Activated CD8-positive, alpha-beta memory T cell treated with anti-CD3 and anti-CD28 coated beads, Interleukin-2, amount 10 ng/mL, durations not matched to agents 7 days and 5 days (primary cell): ENCODE measurements around the gene BAZ2B. TPM values are rescaled to one million over a fixed set of nuclear protein-coding genes. Genes with fewer than 3 reads are reported as not detected.
"Not testable (repeated sequence)": the region's sequence is repeated elsewhere in the genome, so short reads cannot be mapped to it uniquely, and the experiment has no call there.

Experiments used
- ATAC-seq: fragments of 150-1000 bp; cut with Tn5 transposase; one replicate; pipeline ENCODE4 v1.10.0; 2021; ENCODE audit warnings: moderate library complexity
- CTCF ChIA-PET: fragments of 350-600 bp; sonication (Branson Sonifier 250); formaldehyde crosslinking; loops from one replicate; lab custom pipeline; 2021; ENCODE audit warnings: antibody characterized with exemption; lab: Charles Lee
- DNase-seq: peaks from one replicate; pipeline ENCODE4 v3.0.0-alpha.2; 2020
- H3K27ac Mint-ChIP-seq: one replicate; pipeline ENCODE4 v1.8.0; 2021; ENCODE audit warnings: mild to moderate bottlenecking, mixed read lengths
- H3K27me3 Mint-ChIP-seq: one replicate; pipeline ENCODE4 v1.8.0; 2021; ENCODE audit warnings: mixed read lengths
- H3K36me3 Mint-ChIP-seq: one replicate; pipeline ENCODE4 v1.8.0; 2021; ENCODE audit warnings: mild to moderate bottlenecking, mixed read lengths
- H3K4me1 Mint-ChIP-seq: one replicate; pipeline ENCODE4 v1.8.0; 2021; ENCODE audit warnings: mixed read lengths
- H3K4me3 Mint-ChIP-seq: one replicate; pipeline ENCODE4 v1.8.0; 2021; ENCODE audit warnings: mild to moderate bottlenecking, moderate library complexity, mixed read lengths
- H3K9me3 Mint-ChIP-seq: one replicate; pipeline ENCODE4 v1.8.0; 2022; ENCODE audit warnings: low read depth, mixed read lengths
- total RNA-seq, 2 experiments: library from RNA; stranded (reverse); gene quantifications; one replicate each; pipeline ENCODE4 v1.2.3, GENCODE V29; 2021

Gene BAZ2B
- total RNA-seq, 2 experiments from 2014 or later, result 10.3 to 15.6 TPM

DNA sequence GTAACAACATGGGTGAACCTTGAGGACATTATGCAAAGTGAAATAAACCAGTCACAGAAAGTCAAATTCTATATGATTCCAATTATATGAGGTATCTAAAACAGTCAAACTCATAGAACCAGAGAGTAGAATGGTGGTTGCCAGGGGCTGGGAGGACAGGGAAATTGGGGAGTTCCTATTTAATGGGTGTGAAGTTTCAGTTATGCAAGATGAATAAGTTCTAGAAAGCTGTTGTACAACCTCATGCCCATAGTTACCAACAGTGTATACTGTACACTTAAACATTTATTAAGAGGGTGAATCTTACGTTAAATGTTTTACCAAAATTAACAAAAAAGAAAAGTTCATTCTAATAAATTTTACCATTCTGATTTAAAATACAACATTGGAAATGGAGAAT, 237.2 kb downstream of the BAZ2B start:
- DNase-seq (no peak), ATAC-seq (no peak)
- H3K4me1 Mint-ChIP-seq, result no peaks in the 10 kb centered on the region
- H3K27ac Mint-ChIP-seq, result no peak overlapping the region
- no peaks in the 10 kb centered on the region for H3K9me3 Mint-ChIP-seq
- CTCF ChIA-PET, result no interaction called here
- H3K27me3 Mint-ChIP-seq, result no peaks in the 10 kb centered on the region
- H3K4me3 Mint-ChIP-seq, result no peak overlapping the region
- peaks cover 2% of the 10 kb centered on the region for H3K36me3 Mint-ChIP-seq

DNA sequence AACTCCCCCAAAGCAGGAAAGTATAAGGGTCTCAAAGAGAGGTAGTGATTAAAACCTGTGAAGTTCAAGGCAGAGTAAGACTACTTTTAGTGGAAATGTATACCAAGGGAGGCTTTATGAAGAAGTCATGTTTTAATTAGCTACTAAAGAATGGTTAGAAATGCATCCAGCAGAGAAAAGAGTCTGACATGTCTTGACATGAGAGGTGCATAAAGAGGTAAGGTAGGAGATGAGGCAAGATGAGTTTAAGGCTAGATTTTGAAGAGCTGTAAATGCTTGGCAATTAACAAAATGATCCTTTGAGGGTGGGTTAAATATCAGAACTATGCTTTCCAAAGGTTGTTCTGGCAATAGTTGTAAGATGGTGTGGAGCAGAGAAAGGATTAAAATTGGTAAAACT, 241.1 kb downstream of the BAZ2B start:
- no peaks in the 10 kb centered on the region for H3K4me1 Mint-ChIP-seq
- no peaks in the 10 kb centered on the region for H3K27me3 Mint-ChIP-seq
- CTCF ChIA-PET, result interaction anchor here (0.7 kb wide), 1 partner anchor 1685 kb away, joined by 3 read pairs; no protein-coding TSS in a partner anchor

DNA sequence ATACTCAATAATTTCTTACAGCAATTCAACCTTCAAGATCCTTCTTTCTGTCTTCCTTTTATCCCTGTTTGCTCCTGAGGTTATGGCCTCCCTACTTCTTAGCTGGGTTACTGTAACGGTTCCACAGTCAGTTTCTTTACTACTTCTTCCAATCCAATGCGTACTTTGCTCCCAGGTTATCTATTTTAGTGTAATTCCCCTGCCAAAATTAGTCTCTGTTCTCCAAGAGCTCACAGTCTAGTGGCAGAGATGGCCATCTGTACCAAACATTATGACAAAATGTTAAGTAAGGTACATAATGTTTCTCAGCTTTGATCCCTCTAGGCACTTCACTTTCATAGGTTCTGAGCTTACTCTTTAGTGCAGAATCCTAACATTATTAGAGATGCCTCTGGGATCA, 244.8 kb downstream of the BAZ2B start:
- no peak overlapping the region for H3K27ac Mint-ChIP-seq
- DNase-seq (no peak), ATAC-seq (no peak)
- H3K36me3 Mint-ChIP-seq, result peaks cover 9% of the 10 kb centered on the region
- no peak overlapping the region for H3K4me3 Mint-ChIP-seq
- no peaks in the 10 kb centered on the region for H3K27me3 Mint-ChIP-seq
- CTCF ChIA-PET, result no interaction called here
- no peaks in the 10 kb centered on the region for H3K9me3 Mint-ChIP-seq
- no peaks in the 10 kb centered on the region for H3K4me1 Mint-ChIP-seq

More for the DNA sequence above, 241.1 kb downstream of the BAZ2B start:
- DNase-seq, result no peak
- Mint-ChIP-seq H3K4me3 (no peak overlapping the region), H3K9me3 (no peaks in the 10 kb centered on the region), H3K27ac (no peak overlapping the region), H3K36me3 (peaks cover 10% of the 10 kb centered on the region)
- no peak for ATAC-seq

DNA sequence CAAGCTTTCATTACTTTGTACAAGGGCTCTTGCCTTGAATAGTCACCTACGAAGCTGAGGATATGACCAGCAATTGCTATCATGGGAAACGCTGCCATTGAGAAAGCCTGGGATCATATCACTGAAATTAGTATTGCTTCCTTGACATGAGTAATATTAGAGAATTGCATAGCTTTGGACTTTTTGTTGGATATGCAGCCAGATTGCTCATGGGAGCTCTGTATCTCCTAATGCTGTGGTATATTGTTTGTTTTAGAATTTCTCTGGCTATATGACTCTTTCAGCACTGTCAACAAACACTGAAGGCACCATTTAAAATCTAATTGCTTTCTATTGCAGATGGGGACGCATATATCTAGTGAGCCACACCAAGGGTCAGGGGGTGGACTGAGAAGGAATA, 249.8 kb downstream of the BAZ2B start:
- H3K9me3 Mint-ChIP-seq, result no peaks in the 10 kb centered on the region
- ATAC-seq, result no peak
- H3K36me3 Mint-ChIP-seq, result peaks cover 5% of the 10 kb centered on the region
- no peaks in the 10 kb centered on the region for H3K27me3 Mint-ChIP-seq
- CTCF ChIA-PET, result no interaction called here
- no peak overlapping the region for H3K27ac Mint-ChIP-seq
- H3K4me3 Mint-ChIP-seq, result no peak overlapping the region
- DNase-seq, result no peak
- no peaks in the 10 kb centered on the region for H3K4me1 Mint-ChIP-seq

DNA sequence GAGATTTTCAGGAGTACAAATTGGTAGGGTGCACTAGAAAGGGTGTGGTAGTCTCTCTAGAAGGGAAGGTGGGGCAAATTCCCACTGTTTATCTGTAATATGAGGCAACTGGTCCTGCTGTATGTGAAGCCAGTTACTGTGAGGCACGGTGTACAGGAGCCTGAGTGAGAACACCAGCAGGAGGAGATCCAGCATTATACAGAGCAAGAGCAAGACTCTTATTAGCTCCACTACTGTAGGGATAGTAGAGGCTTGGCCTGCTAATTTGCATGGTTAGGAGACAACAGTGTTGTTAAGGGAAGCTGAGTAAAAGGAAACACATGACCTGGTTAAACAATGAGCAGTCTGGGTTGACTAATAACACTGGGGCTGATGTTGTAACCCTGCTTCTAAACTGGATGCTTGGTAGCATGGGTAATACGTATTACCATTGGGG, 253.5 kb downstream of the BAZ2B start:
- CTCF ChIA-PET, result no interaction called here
- Mint-ChIP-seq H3K27me3 (no peaks in the 10 kb centered on the region), H3K27ac (no peak overlapping the region), H3K4me1 (no peaks in the 10 kb centered on the region), H3K9me3 (no peaks in the 10 kb centered on the region), H3K4me3 (no peak overlapping the region), H3K36me3 (peaks cover 8% of the 10 kb centered on the region)
- ATAC-seq, result no peak
- no peak for DNase-seq

DNA sequence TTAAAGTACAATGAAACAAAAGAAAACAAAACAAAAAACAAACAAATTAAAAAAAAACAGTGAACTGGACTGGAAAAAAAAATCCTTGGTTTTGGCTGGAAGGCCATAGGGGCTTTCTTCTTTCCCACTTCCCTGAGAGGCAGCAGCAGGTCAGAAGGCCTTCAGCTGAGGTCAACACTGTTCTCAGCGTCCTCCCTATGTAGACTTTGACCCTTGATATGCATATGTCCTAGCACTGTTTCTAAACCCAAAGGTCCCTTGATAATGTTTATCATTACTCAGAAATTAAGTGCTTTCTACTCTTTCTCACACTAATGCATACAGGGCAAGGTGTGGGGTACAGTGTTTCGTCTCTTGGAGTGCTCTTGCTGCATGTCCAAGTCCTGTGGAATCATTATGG, 254.3 kb downstream of the BAZ2B start:
- no peak overlapping the region for H3K4me3 Mint-ChIP-seq
- CTCF ChIA-PET, result no interaction called here
- no peaks in the 10 kb centered on the region for H3K4me1 Mint-ChIP-seq
- ATAC-seq (no peak), DNase-seq (no peak)
- peaks cover 9% of the 10 kb centered on the region for H3K36me3 Mint-ChIP-seq
- no peaks in the 10 kb centered on the region for H3K27me3 Mint-ChIP-seq
- no peaks in the 10 kb centered on the region for H3K9me3 Mint-ChIP-seq
- no peak overlapping the region for H3K27ac Mint-ChIP-seq

DNA sequence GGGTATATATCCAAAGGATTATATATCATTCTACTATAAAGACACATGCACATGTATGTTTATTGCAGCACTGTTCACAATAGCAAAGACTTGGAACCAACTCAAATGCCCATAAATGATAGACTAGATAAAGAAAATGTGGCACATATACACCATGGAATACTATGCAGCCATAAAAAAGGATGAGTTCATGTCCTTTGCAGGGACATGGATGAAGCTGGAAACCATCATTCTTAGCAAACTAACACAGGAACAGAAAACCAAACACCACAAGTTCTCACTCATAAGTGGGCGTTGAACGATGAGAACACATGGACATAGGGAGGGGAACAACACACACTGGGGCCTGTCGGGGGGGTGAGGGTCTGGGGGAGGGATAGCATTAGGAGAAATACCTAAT, 254.7 kb downstream of the BAZ2B start:
- not testable (repeated sequence) for H3K4me3 Mint-ChIP-seq, H3K36me3 Mint-ChIP-seq, ATAC-seq

DNA sequence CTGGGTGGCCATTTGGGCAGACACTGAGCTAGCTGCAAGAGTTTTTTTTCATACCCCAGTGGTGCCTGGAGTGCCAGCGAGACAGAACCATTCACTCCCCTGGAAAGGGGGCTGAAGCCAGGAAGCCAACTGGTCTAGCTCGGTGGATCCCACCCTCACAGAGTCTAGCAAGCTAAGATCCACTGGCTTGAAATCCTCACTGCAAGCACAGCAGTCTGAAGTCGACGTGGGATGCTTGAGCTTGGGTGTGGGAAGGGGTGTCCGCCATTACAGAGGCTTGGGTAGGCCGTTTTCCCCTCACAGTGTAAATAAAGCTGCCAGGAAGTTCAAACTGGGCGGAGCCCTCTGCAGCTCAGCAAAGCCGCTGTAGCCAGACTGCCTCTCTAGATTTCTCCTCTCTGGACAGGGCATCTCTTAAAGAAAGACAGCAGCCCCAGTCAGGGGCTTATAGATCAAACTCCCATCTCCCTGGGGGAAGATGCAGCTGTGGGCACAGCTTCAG, 260.2 kb downstream of the BAZ2B start:
- DNase-seq, result no peak
- Mint-ChIP-seq H3K36me3 (peaks cover 6% of the 10 kb centered on the region), H3K27ac (no peak overlapping the region), H3K4me3 (no peak overlapping the region), H3K9me3 (no peaks in the 10 kb centered on the region), H3K27me3 (no peaks in the 10 kb centered on the region), H3K4me1 (no peaks in the 10 kb centered on the region)
- CTCF ChIA-PET, result no interaction called here
- ATAC-seq, result no peak

More for the DNA sequence above, 254.7 kb downstream of the BAZ2B start:
- H3K9me3 Mint-ChIP-seq, DNase-seq, H3K27me3 Mint-ChIP-seq, CTCF ChIA-PET, H3K27ac Mint-ChIP-seq, H3K4me1 Mint-ChIP-seq: not testable (repeated sequence)

DNA sequence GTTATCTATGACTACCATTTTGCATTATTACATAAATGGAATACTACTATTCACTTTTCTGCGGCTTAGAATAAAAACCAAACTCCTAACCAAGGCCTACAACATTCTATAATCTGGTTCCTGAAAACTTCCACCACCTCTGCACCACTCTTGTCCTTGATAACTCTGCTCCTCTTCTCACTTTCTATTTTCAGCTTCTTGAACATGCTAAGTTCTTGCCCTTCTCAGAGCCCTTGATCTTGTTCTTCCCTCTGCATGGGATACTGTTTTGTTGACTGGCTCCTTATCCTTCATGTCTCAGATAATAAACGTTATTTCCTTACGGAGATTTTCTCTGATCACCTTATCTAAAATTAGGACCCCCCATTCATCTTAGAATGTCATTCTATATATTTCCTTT, 264.4 kb downstream of the BAZ2B start:
- DNase-seq (no peak), ATAC-seq (no peak)
- Mint-ChIP-seq H3K27ac (no peak overlapping the region), H3K36me3 (no peaks in the 10 kb centered on the region), H3K27me3 (no peaks in the 10 kb centered on the region), H3K4me3 (no peak overlapping the region), H3K4me1 (no peaks in the 10 kb centered on the region), H3K9me3 (no peaks in the 10 kb centered on the region)
- CTCF ChIA-PET, result no interaction called here

DNA sequence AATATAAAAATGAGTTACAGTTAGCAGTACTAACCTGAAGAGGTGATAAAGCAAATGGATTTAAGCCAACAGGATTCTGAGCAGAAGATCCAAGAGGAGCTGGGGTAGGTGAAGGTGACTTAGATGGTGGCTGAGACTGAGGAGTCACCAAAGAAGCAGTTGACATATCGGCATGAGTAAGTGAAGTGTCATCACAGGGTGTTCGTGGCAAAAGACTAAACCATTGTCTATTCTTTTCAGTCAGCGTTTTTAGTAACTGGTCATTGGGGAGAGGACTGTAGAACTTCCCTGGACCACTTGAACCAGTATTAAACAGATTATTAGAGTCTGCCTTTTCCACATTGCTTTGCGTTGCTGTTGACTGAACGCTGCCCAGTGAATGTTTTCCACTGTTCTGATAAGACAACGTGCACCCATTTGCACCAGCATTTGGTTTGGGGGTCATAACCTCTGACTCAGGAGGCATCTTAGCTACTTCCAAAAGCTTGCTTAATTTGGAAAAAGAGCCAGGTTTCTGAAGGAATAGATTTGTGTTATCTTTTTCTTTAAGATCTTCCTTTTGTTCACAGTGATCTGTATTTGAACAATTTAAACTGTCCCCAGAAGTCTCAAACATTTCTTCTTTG, 266.6 kb downstream of the BAZ2B start:
- CTCF ChIA-PET, result no interaction called here
- ATAC-seq, result no peak
- no peak overlapping the region for H3K27ac Mint-ChIP-seq
- DNase-seq, result no peak
- H3K9me3 Mint-ChIP-seq, result no peaks in the 10 kb centered on the region
- no peaks in the 10 kb centered on the region for H3K4me1 Mint-ChIP-seq
- H3K4me3 Mint-ChIP-seq, result no peak overlapping the region
- no peaks in the 10 kb centered on the region for H3K36me3 Mint-ChIP-seq
- no peaks in the 10 kb centered on the region for H3K27me3 Mint-ChIP-seq

DNA sequence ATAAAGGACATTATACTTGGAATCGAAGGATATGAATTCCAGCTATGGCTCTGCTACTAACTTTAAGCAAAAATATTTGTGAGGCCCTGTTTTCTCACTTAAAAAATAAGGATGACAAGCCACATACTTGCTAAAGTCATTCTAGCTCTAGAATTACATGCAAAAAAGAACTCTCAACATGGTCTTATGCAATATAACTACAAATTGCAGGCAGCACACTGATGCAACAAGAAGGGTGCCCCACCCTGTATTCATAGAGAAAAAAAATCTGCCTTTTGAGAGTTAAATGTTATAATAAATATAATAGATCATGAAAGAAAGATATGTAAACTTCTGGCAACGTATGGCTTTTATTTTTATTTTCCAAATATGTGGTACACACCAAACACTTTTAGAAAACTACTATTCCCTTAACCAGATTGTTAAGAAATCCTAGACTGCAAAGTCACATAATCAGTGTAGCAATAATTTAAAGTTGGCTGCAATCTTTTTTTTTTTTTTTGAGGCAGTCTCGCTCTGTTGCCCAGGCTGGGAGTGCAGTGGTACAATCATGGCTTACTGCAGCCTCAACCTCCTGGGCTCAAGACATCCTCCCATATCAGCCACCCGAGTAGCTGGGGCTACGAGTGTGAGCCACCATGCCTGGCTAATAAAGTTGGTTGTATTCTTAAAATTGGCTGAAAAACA, 289.6 kb downstream of the BAZ2B start:
- no peaks in the 10 kb centered on the region for H3K27me3 Mint-ChIP-seq
- no peaks in the 10 kb centered on the region for H3K4me1 Mint-ChIP-seq
- no peak overlapping the region for H3K4me3 Mint-ChIP-seq
- CTCF ChIA-PET, result interaction anchor here (0.6 kb wide), 1 partner anchor 71 kb away, joined by 6 read pairs; no protein-coding TSS in a partner anchor
- H3K9me3 Mint-ChIP-seq, result no peaks in the 10 kb centered on the region
- no peak for ATAC-seq
- peaks cover 7% of the 10 kb centered on the region for H3K36me3 Mint-ChIP-seq
- DNase-seq, result no peak
- H3K27ac Mint-ChIP-seq, result no peak overlapping the region

DNA sequence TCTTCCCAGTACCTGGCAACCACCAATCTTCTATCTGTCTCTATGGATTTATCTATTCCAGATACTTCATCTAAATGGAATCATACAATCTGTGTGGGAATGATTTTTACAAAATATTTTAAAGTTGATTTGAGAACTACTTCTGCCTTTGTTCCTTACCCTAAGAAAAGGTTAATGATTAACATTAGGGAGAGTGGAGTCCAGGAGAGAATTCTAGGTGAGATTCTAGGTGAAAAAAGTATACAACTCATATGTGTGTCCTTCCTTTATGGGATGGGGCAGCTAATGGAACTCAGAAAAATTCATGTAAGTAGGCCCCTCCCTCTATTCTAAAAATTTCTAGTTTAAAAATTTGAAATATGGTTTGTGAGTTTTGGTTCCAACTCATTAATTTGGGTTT, 293.9 kb downstream of the BAZ2B start:
- ATAC-seq (no peak), DNase-seq (no peak)
- H3K27me3 Mint-ChIP-seq, result no peaks in the 10 kb centered on the region
- CTCF ChIA-PET, result no interaction called here
- H3K4me3 Mint-ChIP-seq, result no peak overlapping the region
- H3K36me3 Mint-ChIP-seq, result peaks cover 3% of the 10 kb centered on the region
- no peaks in the 10 kb centered on the region for H3K9me3 Mint-ChIP-seq
- no peak overlapping the region for H3K27ac Mint-ChIP-seq
- H3K4me1 Mint-ChIP-seq, result no peaks in the 10 kb centered on the region

DNA sequence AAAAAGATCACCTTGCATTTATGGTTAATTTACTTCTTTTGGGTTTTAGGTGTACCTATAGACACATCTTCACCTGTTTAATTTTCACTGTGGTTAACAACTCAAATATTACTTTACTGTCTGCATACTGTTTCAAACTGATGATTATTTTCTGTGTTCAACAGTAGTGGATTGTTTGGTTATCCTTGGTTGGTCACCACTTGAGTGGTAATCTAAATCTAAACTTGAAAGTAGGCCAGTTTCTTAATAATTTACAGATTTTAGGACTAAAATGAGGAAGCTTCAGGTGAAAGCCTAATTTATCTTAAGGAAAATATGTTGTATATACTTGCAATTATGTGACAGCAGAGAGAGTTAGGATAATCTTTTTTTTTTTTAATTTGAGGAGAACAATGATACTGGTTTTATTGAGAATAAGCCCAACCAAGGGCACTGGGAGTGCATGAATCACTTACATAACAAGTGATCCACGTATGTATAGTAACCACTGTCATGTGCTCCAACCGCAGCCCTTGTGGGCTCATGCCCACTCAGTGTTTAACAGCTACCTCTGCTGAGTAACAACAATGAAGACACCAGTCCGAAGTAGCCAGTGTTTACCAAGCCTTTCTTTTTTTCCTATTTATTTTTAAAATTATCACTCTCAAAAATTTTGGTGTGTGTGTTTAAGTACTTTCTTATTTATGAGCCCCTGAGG, 298.8 kb downstream of the BAZ2B start:
- Mint-ChIP-seq H3K9me3 (no peaks in the 10 kb centered on the region), H3K36me3 (peaks cover 2% of the 10 kb centered on the region), H3K27ac (no peak overlapping the region), H3K27me3 (no peaks in the 10 kb centered on the region), H3K4me3 (no peak overlapping the region), H3K4me1 (no peaks in the 10 kb centered on the region)
- CTCF ChIA-PET, result no interaction called here
- ATAC-seq, result no peak
- no peak for DNase-seq

DNA sequence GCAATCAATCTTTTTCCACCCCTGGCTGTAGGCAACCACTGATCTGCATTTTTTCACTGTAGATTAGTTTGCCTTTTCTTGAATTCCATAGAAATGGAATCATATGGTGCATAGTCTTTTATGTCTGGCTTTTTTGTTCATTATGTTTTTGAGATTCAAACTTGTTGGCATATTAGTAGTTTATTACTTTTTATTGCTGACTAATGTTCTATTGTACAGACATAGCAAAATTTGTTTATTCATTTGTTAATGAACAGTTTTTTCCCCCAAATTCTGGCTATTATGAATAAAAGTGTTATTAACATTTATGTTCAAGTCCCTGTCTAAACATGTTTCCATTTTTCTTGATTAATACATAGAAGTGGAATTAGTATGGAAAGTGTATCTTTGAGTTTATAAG, 308.4 kb downstream of the BAZ2B start:
- ATAC-seq (no peak), DNase-seq (no peak)
- CTCF ChIA-PET, result no interaction called here
- H3K27ac Mint-ChIP-seq, result no peak overlapping the region
- H3K36me3 Mint-ChIP-seq, result peaks cover 2% of the 10 kb centered on the region
- no peak overlapping the region for H3K4me3 Mint-ChIP-seq
- H3K4me1 Mint-ChIP-seq, result no peaks in the 10 kb centered on the region
- peaks cover 2% of the 10 kb centered on the region for H3K9me3 Mint-ChIP-seq
- peaks cover 16% of the 10 kb centered on the region for H3K27me3 Mint-ChIP-seq
